Type B pancreatic cell (in vitro differentiated cells): ENCODE results near the gene RADIL. TPM values are rescaled to one million over a fixed set of nuclear protein-coding genes. Genes with fewer than 3 reads are reported as not detected.

Experiments
- DNase-seq: peaks from one replicate; pipeline ENCODE4 v3.0.0; 2021; ENCODE audit warnings: mixed read lengths; ENCODE audit not compliant: unreplicated experiment; ENCODE audit errors: extremely low spot score
- H3K27ac Mint-ChIP-seq: 2 replicates; pipeline ENCODE4 v1.8.0; 2021; ENCODE audit warnings: mild to moderate bottlenecking, mixed read lengths
- H3K27me3 Mint-ChIP-seq: 2 replicates; pipeline ENCODE4 v1.8.0; 2021; ENCODE audit warnings: mixed read lengths
- H3K36me3 Mint-ChIP-seq: 2 replicates; pipeline ENCODE4 v1.8.0; 2021; ENCODE audit warnings: mixed read lengths
- H3K4me1 Mint-ChIP-seq: one replicate; pipeline ENCODE4 v1.8.0; 2021; ENCODE audit warnings: mixed read lengths; ENCODE audit not compliant: unreplicated experiment
- H3K4me3 Mint-ChIP-seq: 2 replicates; pipeline ENCODE4 v1.8.0; 2021; ENCODE audit warnings: mild to moderate bottlenecking, mixed read lengths
- H3K9me3 Mint-ChIP-seq: 2 replicates; pipeline ENCODE4 v1.8.0; 2021; ENCODE audit warnings: mixed read lengths
- CTCF ChIP-seq: fragments of 200-600 bp; sonication (generic); conservative IDR thresholded peaks from 2 replicates; pipeline ENCODE4 v1.5.0; 2021; ENCODE audit warnings: antibody characterized with exemption, mild to moderate bottlenecking
- total RNA-seq: library from RNA; stranded (reverse); gene quantifications from 2 replicates; pipeline ENCODE4 v1.2.1, GENCODE V29; 2021; ENCODE audit warnings: low replicate concordance

The RADIL gene
- total RNA-seq, 1 donor from 2014 or later: 11.8 TPM

- H3K36me3 Mint-ChIP-seq: peaks cover 12% of the 10 kb centered on the region
- H3K4me3 Mint-ChIP-seq: no peak overlapping the region
- H3K9me3 Mint-ChIP-seq: no peaks in the 10 kb centered on the region
- H3K27ac Mint-ChIP-seq: no peak overlapping the region
- peak; percentile 34 for TF ChIP-seq CTCF
- no peak for DNase-seq
- H3K27me3 Mint-ChIP-seq: no peaks in the 10 kb centered on the region
- no peaks in the 10 kb centered on the region for H3K4me1 Mint-ChIP-seq
Measured at GRCh38 chr7:4765776-4766490, 117.6 kb downstream of the RADIL start.

- DNase-seq: no peak
- H3K4me3 Mint-ChIP-seq: no peak overlapping the region
- peak overlapping the region; percentile 75 for H3K27ac Mint-ChIP-seq
- no peaks in the 10 kb centered on the region for H3K9me3 Mint-ChIP-seq
- no peaks in the 10 kb centered on the region for H3K27me3 Mint-ChIP-seq
- H3K36me3 Mint-ChIP-seq: peaks cover 18% of the 10 kb centered on the region
- no peaks in the 10 kb centered on the region for H3K4me1 Mint-ChIP-seq
- no peak for TF ChIP-seq CTCF
Measured at GRCh38 chr7:4764402-4765007, 119.0 kb downstream of the RADIL start.

GRCh38 chr7:4763794-4764185, 119.7 kb downstream of the RADIL start:
- peaks cover 18% of the 10 kb centered on the region for H3K36me3 Mint-ChIP-seq
- no peaks in the 10 kb centered on the region for H3K27me3 Mint-ChIP-seq
- no peak overlapping the region for H3K27ac Mint-ChIP-seq
- H3K9me3 Mint-ChIP-seq: no peaks in the 10 kb centered on the region
- H3K4me3 Mint-ChIP-seq: no peak overlapping the region
- DNase-seq: no peak
- no peak for TF ChIP-seq CTCF
- no peaks in the 10 kb centered on the region for H3K4me1 Mint-ChIP-seq

- Mint-ChIP-seq H3K4me3 (no peak overlapping the region), H3K9me3 (no peaks in the 10 kb centered on the region), H3K27me3 (no peaks in the 10 kb centered on the region), H3K4me1 (no peaks in the 10 kb centered on the region), H3K36me3 (peaks cover 18% of the 10 kb centered on the region), H3K27ac (no peak overlapping the region)
- TF ChIP-seq CTCF: no peak
- DNase-seq: no peak
Measured at GRCh38 chr7:4763091-4763793, 120.3 kb downstream of the RADIL start.

GRCh38 chr7:4762121-4763055, 121.1 kb downstream of the RADIL start:
- H3K36me3 Mint-ChIP-seq: peaks cover 15% of the 10 kb centered on the region
- no peak for TF ChIP-seq CTCF
- DNase-seq: no peak
- no peaks in the 10 kb centered on the region for H3K4me1 Mint-ChIP-seq
- peak overlapping the region; percentile 43 for H3K27ac Mint-ChIP-seq
- H3K9me3 Mint-ChIP-seq: no peaks in the 10 kb centered on the region
- H3K4me3 Mint-ChIP-seq: no peak overlapping the region
- no peaks in the 10 kb centered on the region for H3K27me3 Mint-ChIP-seq
